ENCODE results near the gene WSCD2.

The WSCD2 gene

GRCh38 chr12:108285016-108285415, 155.9 kb downstream of the WSCD2 start:
- H3K27ac ChIP-seq = no peak overlapping the region
- TF ChIP-seq CTCF (conservative IDR thresholded peaks at IDR 0.05) (no peak), ZFX (IDR thresholded peaks at IDR 0.05) (no peak)

GRCh38 chr12:108287227-108287626, 158.1 kb downstream of the WSCD2 start:
- H3K27ac ChIP-seq = no peak overlapping the region
- TF ChIP-seq ZFX (IDR thresholded peaks at IDR 0.05) = no peak
- no peak for TF ChIP-seq CTCF (conservative IDR thresholded peaks at IDR 0.05)

DNA sequence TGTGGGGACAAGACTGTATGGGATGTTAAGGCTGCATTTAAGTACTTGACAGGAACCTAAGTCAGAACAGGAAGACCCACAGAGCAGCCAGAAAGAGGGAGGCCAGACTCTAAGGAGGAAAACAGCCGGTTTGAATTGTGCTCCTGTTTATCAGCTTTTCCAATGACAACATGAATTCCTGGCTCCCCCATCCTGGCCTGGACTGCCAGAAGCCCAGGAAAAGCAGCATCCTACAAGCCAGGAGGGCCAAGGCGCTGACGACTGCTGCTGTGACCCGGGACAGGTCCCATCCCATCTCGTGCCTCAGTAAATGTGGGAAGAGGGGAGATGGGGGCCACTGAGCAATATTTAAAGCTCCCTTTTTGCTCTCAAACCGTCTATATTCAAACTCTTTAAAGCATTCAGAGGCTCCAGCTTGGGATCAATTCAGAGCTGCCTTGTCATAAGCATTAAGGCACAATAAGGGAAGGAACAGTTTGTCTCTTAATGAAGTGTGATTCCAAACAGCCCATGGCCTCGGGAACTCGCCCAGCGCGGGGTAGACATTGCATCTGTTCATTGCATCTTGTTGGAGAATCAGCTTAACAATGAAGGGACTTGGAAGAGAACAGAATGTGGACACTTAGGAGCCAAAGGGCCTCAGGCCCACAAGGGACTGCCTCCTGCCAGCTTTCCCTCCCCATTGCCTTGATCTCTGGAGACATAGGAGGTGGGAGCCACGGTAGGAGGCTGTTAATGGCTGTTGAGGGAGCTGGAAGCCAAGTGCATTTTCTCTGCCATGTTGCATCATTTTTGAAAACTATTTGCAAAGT, 160.5 kb downstream of the WSCD2 start:
- no peak overlapping the region for H3K27ac ChIP-seq
- TF ChIP-seq CTCF (conservative IDR thresholded peaks at IDR 0.05) (no peak), ZFX (IDR thresholded peaks at IDR 0.05) (no peak)

DNA sequence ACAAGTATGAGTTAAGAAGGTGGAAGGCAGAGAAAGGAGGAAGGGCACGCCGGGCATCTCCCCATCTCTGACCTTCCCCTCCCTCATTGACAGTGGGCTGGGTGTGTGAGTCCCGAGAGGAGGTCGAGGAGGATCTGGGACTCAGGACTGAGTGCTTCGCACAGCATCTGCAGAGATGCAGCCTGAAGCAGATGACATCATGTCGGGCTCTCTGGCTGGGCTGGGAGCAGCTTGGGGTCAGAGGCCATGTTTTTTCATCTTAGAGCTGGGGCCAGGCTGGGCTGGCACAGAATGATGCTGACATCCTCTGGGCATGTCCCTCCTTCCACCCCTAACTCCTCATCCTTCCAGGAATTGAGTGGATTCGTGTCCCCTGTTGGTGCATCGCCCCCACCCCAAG, 166.6 kb downstream of the WSCD2 start:
- no peak overlapping the region for H3K27ac ChIP-seq
- no peak for TF ChIP-seq ZFX (IDR thresholded peaks at IDR 0.05)
- no peak for TF ChIP-seq CTCF (conservative IDR thresholded peaks at IDR 0.05)

DNA sequence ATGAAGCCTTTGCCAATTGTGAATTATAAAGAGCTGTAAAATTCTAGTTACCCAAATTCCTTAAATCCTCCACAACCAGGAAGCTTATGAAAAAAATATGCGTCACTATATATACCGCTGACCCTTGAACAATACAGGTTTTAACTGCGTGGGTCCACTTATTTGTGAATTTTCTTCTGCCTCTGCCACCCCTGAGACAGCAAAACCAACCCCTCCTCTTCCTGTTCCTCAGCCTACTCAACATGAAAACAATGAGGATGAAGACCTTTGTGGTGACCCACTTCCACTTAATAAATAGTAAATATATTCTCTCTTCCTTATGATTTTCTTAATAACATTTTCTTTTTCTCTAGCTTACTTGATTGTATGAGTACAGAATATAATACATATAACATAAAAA, 167.9 kb downstream of the WSCD2 start:
- H3K27ac ChIP-seq = no peak overlapping the region

GRCh38 chr12:108297424-108297823, 168.3 kb downstream of the WSCD2 start:
- no peak overlapping the region for H3K27ac ChIP-seq
- no peak for TF ChIP-seq ZFX (IDR thresholded peaks at IDR 0.05)
- TF ChIP-seq CTCF (conservative IDR thresholded peaks at IDR 0.05) = no peak

More for the DNA sequence above, 167.9 kb downstream of the WSCD2 start:
- TF ChIP-seq ZFX (IDR thresholded peaks at IDR 0.05) (no peak), CTCF (conservative IDR thresholded peaks at IDR 0.05) (no peak)

- TF ChIP-seq ZFX (IDR thresholded peaks at IDR 0.05) (no peak), CTCF (conservative IDR thresholded peaks at IDR 0.05) (no peak)
- no peak overlapping the region for H3K27ac ChIP-seq
Measured at GRCh38 chr12:108297895-108298760, 169.0 kb downstream of the WSCD2 start.

All from C4-2B (cell line).